Loucy (cell line): Measurements from ENCODE around the gene MADD.

ENCODE experiments used
- CTCF ChIP-seq: fragments of 200-600 bp; sonication (generic); conservative IDR thresholded peaks from 2 replicates; pipeline ENCODE4 v1.5.1; 2014; ENCODE audit warnings: mild to moderate bottlenecking, antibody characterized with exemption, low read length
- EZH2phosphoT487 ChIP-seq: fragments of 200-600 bp; IDR thresholded peaks from 2 replicates; pipeline ENCODE4 v1.6.1; 2018; ENCODE audit warnings: antibody characterized with exemption, mild to moderate bottlenecking, moderate library complexity, borderline replicate concordance

- no peak for TF ChIP-seq CTCF
- no peak for TF ChIP-seq EZH2phosphoT487
Measured at GRCh38 chr11:47369676-47370075, 99.7 kb downstream of the MADD start.
